Lung (tissue), 12 donors: ENCODE measurements around the gene AK9. TPM values are rescaled to one million over a fixed set of nuclear protein-coding genes. Genes with fewer than 3 reads are reported as not detected.

Experiments
- ATAC-seq: fragments of 200-7000 bp; cut with Tn5 transposase; one replicate; pipeline ENCODE4 v1.9.1; 2020; ENCODE audit warnings: moderate number of reproducible peaks; ENCODE audit not compliant: insufficient read depth, low FRiP score
- DNase-seq, 3 donors: peaks; one replicate each; pipeline ENCODE4 v3.0.0-alpha.2; 2013 to 2017
- H3K27ac ChIP-seq, 2 donors: one replicate each; pipeline ENCODE4 v1.5.1; 2013; ENCODE audit warnings: mild to moderate bottlenecking in 2 of 2, moderate library complexity in 2 of 2, control low read depth in 1 of 2, inconsistent platforms in 1 of 2, low read depth in 1 of 2, low read length in 1 of 2
- H3K27me3 ChIP-seq, 3 donors: one replicate each; pipeline ENCODE4 v1.5.1; 2013; ENCODE audit warnings: low read length in 2 of 3; ENCODE audit not compliant: control insufficient read depth in 3 of 3, insufficient read depth in 3 of 3
- H3K36me3 ChIP-seq, 4 donors: one replicate each; pipeline ENCODE4 v1.5.1; 2013; ENCODE audit warnings: low read length in 4 of 4, mild to moderate bottlenecking in 1 of 4, moderate library complexity in 1 of 4; ENCODE audit not compliant: control insufficient read depth in 4 of 4, insufficient read depth in 4 of 4
- H3K4me1 ChIP-seq, 5 donors: one replicate each; pipeline ENCODE4 v1.5.1; 2013; ENCODE audit warnings: low read length in 5 of 5, mild to moderate bottlenecking in 2 of 5, moderate library complexity in 1 of 5; ENCODE audit not compliant: control insufficient read depth in 5 of 5, insufficient read depth in 5 of 5
- H3K4me3 ChIP-seq: one replicate; pipeline ENCODE4 v1.5.1; 2013; ENCODE audit warnings: mild to moderate bottlenecking, control low read depth, moderate library complexity
- H3K9ac ChIP-seq, 2 donors: one replicate each; pipeline ENCODE4 v1.5.1; 2013; ENCODE audit warnings: low read length in 2 of 2, control low read depth in 1 of 2; ENCODE audit not compliant: insufficient read depth in 1 of 2
- H3K9me3 ChIP-seq, 4 donors: one replicate each; pipeline ENCODE4 v1.5.1; 2013; ENCODE audit warnings: low read length in 3 of 4, mild to moderate bottlenecking in 1 of 4, moderate library complexity in 1 of 4; ENCODE audit not compliant: control insufficient read depth in 4 of 4, insufficient read depth in 3 of 4
- CTCF ChIP-seq: IDR thresholded peaks from 2 replicates; pipeline ENCODE4 v1.5.1; 2012; ENCODE audit warnings: mild to moderate bottlenecking; ENCODE audit errors: control extremely low read depth, extremely low read depth
- WGBS, 2 donors: extraction: QIAGEN DNeasy Blood & Tissue Kit; methylation state at CpG; one replicate each; pipeline ENCODE4 v1.1.7; 2013; 5-methylcytosine and 5-hydroxymethylcytosine counted together
- polyA plus RNA-seq, 2 donors: library from polyadenylated mRNA; stranded (reverse); fragments of 200-250 nt; gene quantifications; one replicate each; pipeline ENCODE4 v1.2.1, GENCODE V29; 2013
- total RNA-seq, 2 donors: library from RNA; depleted of rRNA in 1 of 2; stranded (reverse); fragments of >200 nt in 1 of 2; gene quantifications; one replicate each; pipeline ENCODE4 v1.2.1, GENCODE V29; 2014 to 2021
- donor health status: control.
- donor health status: control.
- donor health status: Bipolar disorder and iron deficiency.
- donor health status: healthy.
- donor health status: DM: yes; HTN: yes; CAD: no.

Gene AK9
- total and polyA plus RNA-seq, 4 donors: 4.1 to 26.3 (median 7.2) TPM

DNA sequence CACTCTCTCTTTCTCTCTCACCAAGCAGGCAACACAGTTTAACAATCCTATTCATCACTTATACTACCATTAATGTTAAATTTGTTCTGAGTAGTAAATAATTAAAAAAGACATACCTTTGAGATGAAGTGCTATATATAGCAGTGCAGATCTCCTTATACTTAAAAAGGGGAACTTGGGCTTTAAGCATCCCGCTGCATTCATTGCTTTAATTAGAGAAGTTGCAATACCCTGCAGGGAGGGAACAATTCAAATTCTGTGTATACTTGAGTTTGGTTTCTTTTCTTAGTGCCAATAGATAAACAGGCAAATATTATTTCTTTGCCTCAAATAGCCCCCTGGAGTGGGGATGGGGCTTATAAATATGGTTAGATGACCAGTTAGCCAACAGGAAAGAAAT, 197.1 kb downstream of the AK9 start:
- Histone ChIP-seq H3K4me1 (peaks cover 0 to 8% (median 0%) of the 10 kb centered on the region in 5 donors), H3K36me3 (no peaks in the 10 kb centered on the region), H3K27me3 (no peaks in the 10 kb centered on the region), H3K4me3 (no peak overlapping the region), H3K9me3 (no peaks in the 10 kb centered on the region), H3K9ac (no peak overlapping the region), H3K27ac (no peak overlapping the region)
- DNase-seq (no peak), ATAC-seq (no peak)
- WGBS, 2 donors: 50 to 72% methylated on average over 1 of the region's 1 CpG
- no peak for TF ChIP-seq CTCF

DNA sequence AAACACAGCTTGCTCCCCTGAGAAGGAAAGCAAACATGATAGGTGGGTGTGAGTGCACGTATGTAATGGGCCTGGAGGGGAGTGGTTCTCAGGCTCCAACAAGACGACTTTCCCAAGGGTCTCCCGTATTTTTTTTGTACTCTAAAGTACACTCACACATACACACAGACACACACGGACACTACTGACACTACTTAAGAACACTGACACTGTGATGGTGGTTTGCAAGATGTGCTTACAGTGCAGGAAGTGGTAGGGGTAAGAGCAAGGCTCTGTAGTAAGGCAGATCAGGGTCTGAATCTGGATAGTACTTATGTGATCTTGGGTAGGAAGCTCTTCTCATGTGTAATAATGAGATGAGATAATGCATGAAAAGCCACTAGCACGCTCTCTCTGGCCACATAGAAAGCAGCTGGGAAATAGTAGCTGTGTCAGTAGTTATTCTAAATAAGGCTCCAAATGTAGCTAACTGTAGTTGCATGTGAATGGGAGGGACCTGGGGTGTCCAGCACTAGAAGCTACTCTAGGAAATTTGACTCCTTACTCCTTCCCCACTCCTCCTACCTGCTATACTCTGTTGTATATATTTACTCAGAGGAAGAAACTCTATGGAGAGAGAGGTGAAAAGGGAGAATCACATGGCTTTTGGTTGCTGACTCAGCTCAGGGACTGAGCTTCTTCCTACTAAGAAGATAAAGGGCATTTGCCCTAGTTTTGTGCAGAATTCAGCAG, 199.6 kb downstream of the AK9 start:
- H3K27me3 ChIP-seq: no peaks in the 10 kb centered on the region
- DNase-seq (no peak), ATAC-seq (peak; percentile 34)
- H3K9me3 ChIP-seq: no peaks in the 10 kb centered on the region
- no peak for TF ChIP-seq CTCF
- no peak overlapping the region for H3K4me3 ChIP-seq
- no peak overlapping the region for H3K9ac ChIP-seq
- H3K36me3 ChIP-seq: no peaks in the 10 kb centered on the region
- H3K4me1 ChIP-seq: peaks cover 0 to 8% (median 0%) of the 10 kb centered on the region in 5 donors
- H3K27ac ChIP-seq: no peak overlapping the region
- 54 to 66% methylated on average over 5 of the region's 5 CpGs for WGBS, 2 donors

- Histone ChIP-seq H3K9ac (no peak overlapping the region), H3K27me3 (no peaks in the 10 kb centered on the region), H3K4me1 (peaks cover 0 to 8% (median 0%) of the 10 kb centered on the region in 5 donors), H3K36me3 (no peaks in the 10 kb centered on the region), H3K27ac (no peak overlapping the region), H3K9me3 (no peaks in the 10 kb centered on the region), H3K4me3 (no peak overlapping the region)
- 66 to 83% methylated on average over 2 of the region's 2 CpGs for WGBS, 2 donors
- no peak for TF ChIP-seq CTCF
- no peak for ATAC-seq
- DNase-seq: no peak
These were observed 200.3 kb downstream of the AK9 start for GRCh38 chr6:109490713-109491112.

- Histone ChIP-seq H3K4me1 (peaks cover 0 to 8% (median 6%) of the 10 kb centered on the region in 5 donors), H3K9ac (no peak overlapping the region), H3K9me3 (no peaks in the 10 kb centered on the region), H3K27ac (no peak overlapping the region), H3K4me3 (no peak overlapping the region), H3K36me3 (no peaks in the 10 kb centered on the region), H3K27me3 (no peaks in the 10 kb centered on the region)
- TF ChIP-seq CTCF: no peak
- DNase-seq: no peak
- no peak for ATAC-seq
These were observed 203.0 kb downstream of the AK9 start for GRCh38 chr6:109488001-109488400.
